ENCODE data around the gene CCDC93. TPM values are rescaled to one million over a fixed set of nuclear protein-coding genes. Genes with fewer than 3 reads are reported as not detected.

The CCDC93 gene
- total RNA-seq, 1 donor from 2014 or later: 63.4 TPM

DNA sequence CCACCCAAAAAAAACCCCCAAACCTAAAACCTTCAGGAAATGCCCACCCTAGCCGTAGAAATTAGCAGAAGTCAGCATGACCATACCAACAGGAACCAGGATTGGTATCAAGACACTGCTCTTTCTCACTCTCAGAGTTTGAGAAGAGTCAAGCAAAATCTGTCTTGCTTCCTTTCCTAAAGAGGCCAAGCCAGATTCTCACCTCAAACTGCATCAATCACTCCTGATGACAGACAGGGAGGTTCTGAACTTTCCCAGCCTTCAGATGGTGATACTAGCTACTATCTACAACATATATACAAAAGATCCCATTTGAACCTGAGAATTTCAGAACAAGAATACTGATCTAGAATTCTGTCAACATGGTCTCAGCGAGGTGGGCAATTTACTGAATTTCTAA, 29.7 kb downstream of the CCDC93 start:
- H3K27me3 Mint-ChIP-seq: no peaks in the 10 kb centered on the region
- H3K9me3 Mint-ChIP-seq (ENCODE audit: low read depth): no peaks in the 10 kb centered on the region
- DNase-seq (ENCODE audit: low spot score, unreplicated experiment): no peak
- peak overlapping the region; percentile 67 for H3K27ac Mint-ChIP-seq
- no peaks in the 10 kb centered on the region for H3K4me1 Mint-ChIP-seq (ENCODE audit: low read depth)
- H3K4me3 Mint-ChIP-seq (ENCODE audit: low read depth): no peak overlapping the region
- TF ChIP-seq, protein P1, sequence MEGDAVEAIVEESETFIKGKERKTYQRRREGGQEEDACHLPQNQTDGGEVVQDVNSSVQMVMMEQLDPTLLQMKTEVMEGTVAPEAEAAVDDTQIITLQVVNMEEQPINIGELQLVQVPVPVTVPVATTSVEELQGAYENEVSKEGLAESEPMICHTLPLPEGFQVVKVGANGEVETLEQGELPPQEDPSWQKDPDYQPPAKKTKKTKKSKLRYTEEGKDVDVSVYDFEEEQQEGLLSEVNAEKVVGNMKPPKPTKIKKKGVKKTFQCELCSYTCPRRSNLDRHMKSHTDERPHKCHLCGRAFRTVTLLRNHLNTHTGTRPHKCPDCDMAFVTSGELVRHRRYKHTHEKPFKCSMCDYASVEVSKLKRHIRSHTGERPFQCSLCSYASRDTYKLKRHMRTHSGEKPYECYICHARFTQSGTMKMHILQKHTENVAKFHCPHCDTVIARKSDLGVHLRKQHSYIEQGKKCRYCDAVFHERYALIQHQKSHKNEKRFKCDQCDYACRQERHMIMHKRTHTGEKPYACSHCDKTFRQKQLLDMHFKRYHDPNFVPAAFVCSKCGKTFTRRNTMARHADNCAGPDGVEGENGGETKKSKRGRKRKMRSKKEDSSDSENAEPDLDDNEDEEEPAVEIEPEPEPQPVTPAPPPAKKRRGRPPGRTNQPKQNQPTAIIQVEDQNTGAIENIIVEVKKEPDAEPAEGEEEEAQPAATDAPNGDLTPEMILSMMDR (IDR thresholded peaks at IDR 0.05; ENCODE audit: unreplicated experiment): no peak
- peaks cover 7% of the 10 kb centered on the region for H3K36me3 Mint-ChIP-seq (ENCODE audit: insufficient read depth)

GRCh38 chr2:117983040-117983439, 30.8 kb downstream of the CCDC93 start:
- DNase-seq (ENCODE audit: low spot score, unreplicated experiment): no peak
- Mint-ChIP-seq H3K4me1 (ENCODE audit: low read depth) (no peaks in the 10 kb centered on the region), H3K27me3 (no peaks in the 10 kb centered on the region), H3K4me3 (ENCODE audit: low read depth) (no peak overlapping the region), H3K27ac (no peak overlapping the region), H3K9me3 (ENCODE audit: low read depth) (no peaks in the 10 kb centered on the region), H3K36me3 (ENCODE audit: insufficient read depth) (peaks cover 9% of the 10 kb centered on the region)
- TF ChIP-seq, protein P1 (IDR thresholded peaks at IDR 0.05; ENCODE audit: unreplicated experiment): no peak

DNA sequence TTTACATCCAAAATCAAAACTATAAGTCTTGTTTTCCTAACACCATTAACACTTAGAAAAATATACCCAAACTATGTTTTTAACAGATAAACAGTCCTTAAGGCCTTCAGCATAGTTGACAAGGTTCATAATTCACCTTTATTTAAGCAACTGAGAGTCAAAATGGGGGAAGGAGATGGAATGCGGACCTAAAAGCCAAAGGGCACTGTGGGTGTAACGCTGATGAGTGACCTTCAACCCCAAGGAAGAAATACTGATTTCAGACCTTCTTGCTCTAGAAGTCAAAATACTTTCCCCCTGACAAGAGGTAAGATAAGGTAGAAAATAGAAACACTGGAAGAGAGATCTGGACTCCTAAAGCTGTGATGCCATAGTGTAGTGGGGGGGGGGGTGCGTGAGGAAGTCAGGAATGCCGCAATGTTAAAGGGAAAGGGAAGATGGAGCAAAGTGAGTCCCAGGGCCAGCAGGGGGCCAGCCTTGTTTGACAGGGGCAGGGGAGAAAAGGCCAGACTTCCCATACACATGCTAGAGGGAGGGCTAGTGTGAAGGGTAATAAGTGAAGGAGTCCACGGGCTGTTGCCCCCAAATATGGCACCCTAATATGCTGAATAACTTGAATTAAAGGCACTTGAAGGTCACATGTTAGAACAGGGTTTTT, 31.4 kb downstream of the CCDC93 start:
- TF ChIP-seq, protein P1 (IDR thresholded peaks at IDR 0.05; ENCODE audit: unreplicated experiment): no peak
- H3K4me1 Mint-ChIP-seq (ENCODE audit: low read depth): no peaks in the 10 kb centered on the region
- peaks cover 9% of the 10 kb centered on the region for H3K36me3 Mint-ChIP-seq (ENCODE audit: insufficient read depth)
- no peaks in the 10 kb centered on the region for H3K9me3 Mint-ChIP-seq (ENCODE audit: low read depth)
- DNase-seq (ENCODE audit: low spot score, unreplicated experiment): no peak
- H3K27ac Mint-ChIP-seq: no peak overlapping the region
- no peaks in the 10 kb centered on the region for H3K27me3 Mint-ChIP-seq
- no peak overlapping the region for H3K4me3 Mint-ChIP-seq (ENCODE audit: low read depth)

DNA sequence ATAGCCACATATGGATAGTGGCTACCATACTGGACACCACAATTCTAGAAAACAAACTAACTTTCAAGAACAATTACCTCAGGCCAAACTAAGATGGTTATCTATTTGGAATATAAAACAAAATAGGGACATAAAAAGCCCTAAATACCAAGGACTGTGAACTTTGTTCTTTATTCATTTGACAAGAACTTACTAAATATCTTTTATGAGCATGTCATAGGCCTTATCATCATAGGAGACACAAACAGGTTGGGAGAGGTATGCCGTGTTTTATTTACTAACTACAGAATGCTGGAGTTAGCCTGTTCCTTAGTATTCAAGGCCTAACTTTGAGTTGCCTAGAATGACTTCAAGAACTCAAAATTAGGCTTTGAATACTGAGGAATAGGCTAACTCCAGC, 32.1 kb downstream of the CCDC93 start:
- no peak for DNase-seq (ENCODE audit: low spot score, unreplicated experiment)
- TF ChIP-seq, protein P1 (IDR thresholded peaks at IDR 0.05; ENCODE audit: unreplicated experiment): no peak
- H3K4me3 Mint-ChIP-seq (ENCODE audit: low read depth): no peak overlapping the region
- H3K27me3 Mint-ChIP-seq: no peaks in the 10 kb centered on the region
- H3K9me3 Mint-ChIP-seq (ENCODE audit: low read depth): no peaks in the 10 kb centered on the region
- H3K36me3 Mint-ChIP-seq (ENCODE audit: insufficient read depth): peaks cover 10% of the 10 kb centered on the region
- no peak overlapping the region for H3K27ac Mint-ChIP-seq
- no peaks in the 10 kb centered on the region for H3K4me1 Mint-ChIP-seq (ENCODE audit: low read depth)

GRCh38 chr2:117980783-117981676, 32.8 kb downstream of the CCDC93 start:
- DNase-seq (ENCODE audit: low spot score, unreplicated experiment): no peak
- TF ChIP-seq, protein P1 (IDR thresholded peaks at IDR 0.05; ENCODE audit: unreplicated experiment): no peak
- no peaks in the 10 kb centered on the region for H3K9me3 Mint-ChIP-seq (ENCODE audit: low read depth)
- H3K36me3 Mint-ChIP-seq (ENCODE audit: insufficient read depth): peaks cover 12% of the 10 kb centered on the region
- no peak overlapping the region for H3K4me3 Mint-ChIP-seq (ENCODE audit: low read depth)
- peak overlapping the region; percentile 69 for H3K27ac Mint-ChIP-seq
- H3K4me1 Mint-ChIP-seq (ENCODE audit: low read depth): no peaks in the 10 kb centered on the region
- H3K27me3 Mint-ChIP-seq: no peaks in the 10 kb centered on the region

Data from progenitor cell of endocrine pancreas (in vitro differentiated cells).